Melanocyte of skin (primary cell): Measurements from ENCODE around the gene MLH3. TPM values are rescaled to one million over a fixed set of nuclear protein-coding genes. Genes with fewer than 3 reads are reported as not detected.

Source experiments
- small RNA-seq, 2 donors: library from RNA; depleted of rRNA; stranded (forward); fragments of <200 nt; gene quantifications; one replicate each; pipeline ENCODE3, GENCODE V24; 2012
- total RNA-seq, 2 donors: library from RNA; depleted of rRNA; stranded (reverse); fragments of >200 nt; gene quantifications; 2 replicates each; pipeline ENCODE4 v1.2.3, GENCODE V29; 2012

MLH3 gene
- 10 to 100 TPM; 15.1 to 15.3 TPM for total RNA-seq

DNA sequence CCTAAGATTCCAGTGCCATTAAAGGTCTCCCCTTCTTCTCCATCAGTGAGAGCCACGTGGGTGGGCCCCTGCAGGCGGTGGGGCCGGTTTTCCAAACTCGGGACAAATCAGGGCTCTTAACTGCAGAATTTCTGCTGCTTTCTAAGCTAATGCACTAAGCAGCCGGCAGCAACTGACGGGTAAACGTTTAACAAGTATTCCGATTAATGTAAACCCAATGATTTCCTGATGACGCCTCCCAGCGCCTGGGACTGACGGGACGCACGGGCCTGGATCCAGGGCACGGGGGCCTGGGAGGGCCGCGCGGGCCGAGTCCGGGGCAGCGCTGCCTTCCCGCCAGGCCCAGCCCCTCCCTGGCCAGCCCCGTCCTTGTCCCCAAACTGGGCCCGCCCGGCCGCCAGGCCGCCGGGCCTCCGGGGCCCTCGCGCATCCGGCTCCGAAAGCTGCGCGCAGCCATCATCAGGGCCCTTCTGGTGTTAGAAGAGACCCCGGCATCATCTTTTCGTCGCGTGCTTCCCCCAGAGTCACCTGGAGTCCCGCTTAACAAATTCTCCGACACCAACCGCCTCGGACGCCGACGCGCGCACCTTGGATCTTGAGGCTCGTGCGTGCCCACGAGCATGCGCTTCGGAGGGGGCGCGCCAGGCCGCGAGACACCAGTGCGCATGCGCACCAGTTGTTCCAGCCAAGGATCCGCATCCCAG lies at the start of gene MLH3:
TSS of gene MLH3 (minus strand) at position 616 of the 704 bp plus-strand sequence. CDS start 1,812 bp downstream, outside the sequence.

DNA sequence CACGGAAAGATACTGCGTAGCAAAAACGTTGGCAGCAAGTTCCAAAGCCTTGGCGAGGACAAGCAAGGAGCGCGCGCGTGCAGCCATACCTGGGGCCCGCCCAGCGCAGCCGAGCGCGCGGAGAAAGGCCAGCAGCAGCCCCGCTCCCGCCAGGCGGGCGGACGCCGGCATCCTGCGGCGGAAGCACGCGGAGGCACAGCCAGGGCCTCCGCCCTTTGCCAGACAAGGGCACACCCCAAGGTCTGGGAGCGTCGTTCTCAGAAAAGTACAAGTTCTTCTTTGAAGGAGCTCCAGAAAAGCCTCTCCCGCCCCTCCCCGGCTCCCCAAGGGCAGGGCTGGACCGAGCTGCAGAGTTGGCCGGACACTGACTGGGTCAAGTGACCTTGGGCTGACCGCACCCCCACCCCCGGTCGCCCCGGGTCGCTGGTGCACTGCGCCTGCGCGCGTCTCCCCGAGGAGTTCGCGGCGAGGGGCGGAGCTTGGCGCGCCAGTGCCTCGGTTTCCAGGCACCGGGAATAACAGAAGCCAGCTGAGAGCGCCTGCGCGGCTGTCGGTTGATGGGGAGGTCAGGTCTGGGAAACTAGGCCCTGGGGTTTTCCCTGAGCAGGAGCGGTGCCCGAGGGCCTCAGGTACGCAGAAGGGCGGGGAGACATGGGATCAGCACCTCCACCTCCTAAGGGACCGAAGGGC lies 18.0 kb upstream of the MLH3 start, which contains the start of gene ZC2HC1C:
TSS of gene ZC2HC1C (plus strand) at position 521 of the 690 bp plus-strand sequence. CDS start 933 bp downstream, outside the sequence.

DNA sequence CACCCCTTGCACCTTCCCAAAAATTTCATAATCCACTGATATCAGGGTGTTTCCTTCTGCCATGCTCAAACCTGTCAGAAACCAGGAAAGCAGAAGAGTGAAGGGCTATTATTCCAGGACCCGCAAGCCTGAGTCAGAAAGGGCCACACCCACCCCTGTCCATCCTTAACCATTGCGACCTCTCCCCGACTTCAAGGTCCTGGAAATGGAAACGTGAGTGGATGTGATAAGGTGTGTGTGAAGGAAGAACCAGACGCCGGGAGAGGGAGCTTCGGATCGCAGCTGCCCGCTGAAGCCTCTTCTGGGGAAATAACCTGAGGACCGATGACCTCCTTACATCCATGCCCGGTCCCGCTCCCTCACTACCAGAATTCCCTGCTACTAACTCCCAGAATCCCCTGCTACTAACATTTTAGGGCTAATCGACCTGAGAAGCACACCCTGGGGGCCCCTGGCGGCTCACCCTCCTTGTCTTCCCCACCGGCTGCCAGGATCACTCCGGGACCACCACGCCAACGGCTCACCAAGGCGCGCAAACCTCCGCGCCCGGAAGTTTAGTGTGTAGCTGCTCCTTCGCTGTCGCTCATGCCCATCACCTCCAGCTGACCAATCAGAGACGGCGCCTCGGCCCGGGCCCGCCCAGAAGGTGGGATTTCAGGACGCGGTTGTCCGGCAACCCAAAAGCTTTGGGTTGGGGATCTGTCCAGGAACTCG lies 12.4 kb upstream of the MLH3 start, which contains the start of gene ACYP1:
TSS of gene ACYP1 (minus strand) at position 534 of the 714 bp plus-strand sequence. CDS start at position 63, 471 bp downstream.

DNA sequence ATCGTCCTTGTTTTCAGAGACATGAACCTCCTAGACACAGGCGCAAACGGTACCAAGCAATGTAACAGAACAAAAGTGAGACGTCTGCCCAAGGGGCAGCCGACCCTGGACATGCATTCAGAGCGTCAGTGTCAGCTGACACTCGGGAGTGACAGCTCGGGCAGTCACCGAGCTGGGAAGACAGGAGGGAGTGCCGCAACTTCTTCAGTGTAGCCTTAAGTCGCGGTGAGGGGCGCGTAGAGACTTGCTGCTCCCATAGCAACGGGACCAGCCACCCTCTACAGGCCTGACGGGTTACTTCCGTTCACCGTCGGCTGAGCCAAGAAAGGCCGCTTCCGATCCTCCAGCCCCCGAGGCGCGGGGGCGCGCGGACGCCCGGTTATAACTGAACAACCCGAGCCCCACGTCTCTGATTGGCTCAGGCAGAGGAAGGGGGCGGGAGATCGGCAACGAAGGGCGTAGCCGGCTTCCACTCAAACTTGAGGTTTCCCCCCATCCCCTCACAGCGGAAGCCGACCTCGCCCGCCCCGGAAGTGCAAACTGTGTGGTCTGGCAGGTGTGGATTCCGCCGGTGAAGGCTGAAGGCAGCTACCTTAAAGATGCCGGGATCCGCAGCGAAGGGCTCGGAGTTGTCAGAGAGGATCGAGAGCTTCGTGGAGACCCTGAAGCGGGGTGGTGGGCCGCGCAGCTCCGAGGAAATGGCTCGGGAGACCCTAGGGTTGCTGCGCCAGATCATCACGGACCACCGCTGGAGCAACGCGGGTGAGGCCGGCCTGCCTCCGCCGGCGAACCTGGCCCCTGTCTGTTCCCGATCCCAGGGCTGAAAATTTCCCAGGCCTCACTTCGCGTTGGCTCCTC lies 48.6 kb downstream of the MLH3 start, which contains the start of gene EIF2B2:
TSS of gene EIF2B2 (plus strand) at position 530 of the 858 bp plus-strand sequence. CDS start at position 600, 70 bp downstream.

Small RNA genes within 50 kb of the gene (small RNA-seq; reads per million reads assigned to genes)
- gene RNU6-689P = 0 reads per million in 2 donors

Other genes with a start within 250 kb of the MLH3 start
- not detected for gene PROX2, start 175.3 kb downstream of the MLH3 start, total RNA-seq
- gene DLST, start 169.6 kb downstream of the MLH3 start, total RNA-seq = 10 to 100 TPM; 53.3 to 69.3 TPM
- 1 to 10 TPM; 6.9 to 7.7 TPM for gene RPS6KL1, start 128.2 kb downstream of the MLH3 start, total RNA-seq
- 1 to 10 TPM; 5.2 to 9.3 TPM for gene PGF, start 95.9 kb downstream of the MLH3 start, total RNA-seq
- gene EIF2B2, start 48.5 kb downstream of the MLH3 start, total RNA-seq = 10 to 100 TPM; 33.7 to 90.2 TPM
- 10 to 100 TPM; 12.4 to 17.3 TPM for gene ACYP1, start 12.6 kb upstream of the MLH3 start, total RNA-seq
- 1 to 10 TPM; 1.4 to 2.7 TPM for gene ZC2HC1C, start 18.2 kb upstream of the MLH3 start, total RNA-seq
- gene NEK9, start 75.6 kb upstream of the MLH3 start, total RNA-seq = 10 to 100 TPM; 32.3 to 57.1 TPM
- gene TMED10, start 125.1 kb upstream of the MLH3 start, total RNA-seq = 100 to 1,000 TPM; 283 to 311 TPM
- gene FOS, start 227.4 kb upstream of the MLH3 start, total RNA-seq = 10 to 100 TPM; 12.7 to 68.3 TPM